LNCAP (cell line): ENCODE data around the gene RHAG.

Source experiments
- CTCF ChIP-seq: fragments of 450-650 bp; IDR thresholded peaks from 2 replicates; pipeline ENCODE4 v1.5.1; 2017; ENCODE audit warnings: mild to moderate bottlenecking

Gene RHAG

DNA sequence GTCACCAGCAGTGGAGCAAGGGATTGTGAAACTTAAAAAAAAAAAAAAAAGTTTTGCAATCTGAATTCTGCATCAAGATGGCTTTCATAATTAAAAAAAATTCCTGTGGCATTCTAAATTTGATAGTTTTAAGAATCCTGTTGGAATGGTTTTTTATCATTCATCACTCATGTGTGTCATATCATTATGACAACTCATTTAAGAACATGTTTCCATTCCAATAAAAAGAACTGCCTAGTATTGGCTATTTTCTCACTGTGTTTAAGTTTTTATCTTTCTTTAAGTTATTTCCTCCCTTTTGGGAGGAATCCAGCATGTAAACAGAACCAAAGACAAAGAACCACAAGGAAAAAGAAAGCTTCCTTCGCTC, 26.2 kb upstream of the RHAG start:
- TF ChIP-seq CTCF: no peak

- no peak for TF ChIP-seq CTCF
Observed at GRCh38 chr6:49662231-49662891, 25.7 kb upstream of the RHAG start.

GRCh38 chr6:49653942-49654341, 17.3 kb upstream of the RHAG start:
- no peak for TF ChIP-seq CTCF

- TF ChIP-seq CTCF: no peak
Observed at GRCh38 chr6:49653438-49653837, 16.8 kb upstream of the RHAG start.

DNA sequence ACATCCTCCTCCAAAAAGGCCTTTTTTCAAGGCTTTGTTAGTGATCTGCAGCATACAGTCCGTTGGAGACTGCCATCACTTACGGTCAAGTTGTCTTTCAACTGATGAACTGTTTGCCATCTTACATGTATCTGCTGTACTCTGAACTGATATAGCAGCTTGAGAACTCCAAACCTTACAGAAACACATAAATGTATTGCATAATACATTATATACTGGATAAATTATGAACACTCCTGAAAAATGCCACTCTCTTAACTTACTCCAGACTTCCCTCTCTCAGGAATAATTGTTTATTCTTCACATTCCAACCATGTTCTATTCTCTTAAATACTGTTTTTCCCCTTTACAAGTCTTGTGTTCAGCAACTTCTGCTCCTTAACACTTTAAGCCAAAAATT, 14.6 kb upstream of the RHAG start:
- TF ChIP-seq CTCF: no peak

DNA sequence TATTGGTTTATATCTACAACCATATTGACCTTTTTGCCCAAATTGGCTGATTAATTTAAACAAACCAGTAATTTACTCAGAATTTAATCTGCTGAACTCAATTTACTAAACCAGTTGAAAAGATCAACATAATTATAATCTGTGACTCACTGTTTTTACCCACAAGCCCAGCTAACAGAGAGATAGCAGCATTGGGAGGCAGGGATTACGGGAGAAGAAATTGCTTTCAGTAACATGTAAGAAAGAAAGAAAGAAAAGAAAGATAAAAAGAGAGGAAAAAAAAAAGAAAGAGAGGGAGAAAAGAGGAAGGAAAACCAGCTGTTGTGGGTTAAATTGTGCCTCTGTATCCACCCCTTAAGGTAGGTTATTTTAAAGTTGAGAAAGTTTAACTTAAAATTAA, 13.3 kb upstream of the RHAG start:
- TF ChIP-seq CTCF: no peak

DNA sequence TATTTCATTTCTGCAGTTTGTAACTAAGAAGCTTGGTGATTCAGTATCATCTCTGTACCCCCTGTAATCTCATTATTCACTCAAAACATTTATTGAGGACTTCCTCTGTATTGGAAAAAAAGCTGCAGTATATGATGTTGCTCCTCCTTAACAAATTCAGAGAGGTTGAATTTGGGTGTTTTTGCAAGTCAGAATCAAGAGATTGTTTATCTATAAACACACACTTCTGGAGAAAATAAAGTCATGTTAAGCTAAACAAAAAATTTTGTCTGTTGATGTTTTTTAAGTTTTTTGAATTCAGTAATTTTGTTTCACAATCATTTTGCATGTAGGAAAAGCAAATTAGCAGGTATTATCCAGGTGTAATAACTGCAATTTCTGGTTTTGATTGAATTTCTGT, 11.4 kb upstream of the RHAG start:
- TF ChIP-seq CTCF: no peak

DNA sequence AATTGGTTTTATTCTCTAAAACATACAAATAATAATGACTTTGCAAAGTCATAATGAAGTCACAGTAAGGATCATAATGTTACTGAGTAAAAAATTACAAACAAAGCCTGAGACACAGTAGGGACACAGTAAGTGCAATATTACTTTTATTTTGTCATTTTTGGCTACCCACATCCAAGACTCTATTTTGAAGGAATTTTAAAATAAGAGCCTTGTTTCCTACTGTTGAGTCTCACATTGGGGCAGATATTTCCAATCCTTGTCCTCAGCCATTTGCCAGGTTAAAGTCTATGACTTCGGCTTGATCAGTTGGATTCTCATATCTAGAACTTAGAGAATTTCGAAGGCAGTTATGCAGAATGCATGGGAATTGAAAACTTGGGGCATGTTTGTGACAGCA, 10.8 kb upstream of the RHAG start:
- TF ChIP-seq CTCF: no peak
